ENCODE data around the gene P4HA1. TPM values are rescaled to one million over a fixed set of nuclear protein-coding genes. Genes with fewer than 3 reads are reported as not detected.
A peak's percentile ranks its signal among the peaks of the same experiment; 100 is the strongest.
"Not testable (repeated sequence)": the region's sequence is repeated elsewhere in the genome, so short reads cannot be mapped to it uniquely, and the experiment has no call there.

Gene P4HA1
- total RNA-seq, 2 experiments from 2014 or later, result 15.3 to 15.9 TPM

DNA sequence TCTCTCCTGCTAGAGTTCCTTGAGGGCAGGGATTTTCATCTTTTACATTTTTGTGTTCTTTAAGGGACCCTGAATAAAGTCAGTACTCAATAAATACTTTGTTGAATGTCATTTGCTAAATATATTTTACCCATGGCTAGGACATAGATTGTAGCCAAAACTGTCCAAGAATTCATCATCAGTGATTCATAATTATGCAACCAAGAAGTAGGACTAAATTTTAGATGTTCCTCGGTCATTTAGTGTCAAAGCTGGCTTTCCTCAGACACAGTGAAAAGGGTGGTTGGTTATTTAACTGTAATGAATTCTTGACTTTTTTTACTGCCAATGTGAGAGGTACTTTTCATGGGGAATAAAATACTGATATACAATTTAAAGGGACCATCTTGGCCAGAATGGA, 16.9 kb upstream of the P4HA1 start:
- intact Hi-C loops (cut with micrococcal nuclease), result loop anchor here (5.0 kb wide), 1 partner anchor 54 kb away; the partner anchor contains the start of genes ECD and FAM149B1
- CTCF ChIA-PET, result no interaction called here
- no peak overlapping the region for H3K27ac Mint-ChIP-seq

GRCh38 chr10:73112032-73112431, 15.4 kb upstream of the P4HA1 start:
- intact Hi-C loops (cut with micrococcal nuclease), result loop anchor here (5.0 kb wide), 1 partner anchor 55 kb away; the partner anchor contains the start of genes ECD and FAM149B1
- CTCF ChIA-PET, result interaction anchor here (2.8 kb wide), 1 partner anchor 14 kb away, joined by 16 read pairs; the partner anchor contains the start of gene P4HA1
- not testable (repeated sequence) for H3K27ac Mint-ChIP-seq; DNase-seq; H3K9me3 Mint-ChIP-seq; H3K4me3 Mint-ChIP-seq; H3K27me3 Mint-ChIP-seq (ENCODE audit: low read depth)
- H3K36me3 Mint-ChIP-seq (ENCODE audit: low read depth), result peaks cover 20% of the 10 kb centered on the region
- H3K4me1 Mint-ChIP-seq (ENCODE audit: low read depth), result peaks cover 15% of the 10 kb centered on the region

More for the DNA sequence above, 16.9 kb upstream of the P4HA1 start:
- Mint-ChIP-seq H3K27me3 (ENCODE audit: low read depth) (no peaks in the 10 kb centered on the region), H3K9me3 (peaks cover 7% of the 10 kb centered on the region), H3K36me3 (ENCODE audit: low read depth) (peaks cover 19% of the 10 kb centered on the region), H3K4me1 (ENCODE audit: low read depth) (peaks cover 22% of the 10 kb centered on the region), H3K4me3 (no peak overlapping the region)
- DNase-seq, result no peak

- Mint-ChIP-seq H3K27ac (peak within 1 kb of the TSS; percentile 88), H3K27me3 (ENCODE audit: low read depth) (no peaks in the 10 kb centered on the region), H3K4me3 (peak within 1 kb of the TSS; percentile 84), H3K9me3 (peaks cover 7% of the 10 kb centered on the region), H3K4me1 (ENCODE audit: low read depth) (peaks cover 15% of the 10 kb centered on the region), H3K36me3 (ENCODE audit: low read depth) (peaks cover 21% of the 10 kb centered on the region)
- DNase-seq, result peak; percentile 65
- CTCF ChIA-PET, result interaction anchor here (0.6 to 2.8 kb wide), 4 partner anchors 9 to 22 kb away, joined by 3 to 16 read pairs (median 6); partner anchors contain the start of gene P4HA1
- intact Hi-C loops (cut with micrococcal nuclease), result loop anchor here (1.0 to 5.0 kb wide), 2 partner anchors 13 to 57 kb away; partner anchors contain the start of genes ECD and FAM149B1
Observed at GRCh38 chr10:73110345-73110849, 13.7 kb upstream of the P4HA1 start, which contains the start of gene NUDT13. Gene NUDT13 (plus strand): TSS chr10:73110455. CDS start chr10:73114366, 3,911 bp downstream.

DNA sequence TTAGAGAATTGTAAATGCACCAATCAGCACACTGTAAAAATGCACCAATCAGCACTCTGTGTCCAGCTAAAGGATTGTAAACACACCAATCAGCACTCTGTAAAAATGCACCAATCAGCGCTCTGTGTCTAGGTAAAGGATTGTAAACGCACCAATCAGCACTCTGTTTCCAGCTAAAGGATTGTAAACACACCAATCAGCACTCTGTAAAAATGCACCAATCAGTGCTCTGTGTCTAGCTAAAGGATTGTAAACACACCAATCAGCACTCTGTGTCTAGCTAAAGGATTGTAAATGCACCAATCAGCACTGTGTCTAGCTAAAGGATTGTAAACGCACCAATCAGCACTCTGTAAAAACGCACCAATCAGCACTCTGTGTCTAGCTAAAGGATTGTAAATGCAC, 12.6 kb upstream of the P4HA1 start:
- H3K27ac Mint-ChIP-seq; H3K27me3 Mint-ChIP-seq (ENCODE audit: low read depth); H3K4me3 Mint-ChIP-seq; H3K9me3 Mint-ChIP-seq; intact Hi-C loops (cut with micrococcal nuclease); DNase-seq: not testable (repeated sequence)
- peaks cover 21% of the 10 kb centered on the region for H3K36me3 Mint-ChIP-seq (ENCODE audit: low read depth)
- CTCF ChIA-PET, result interaction anchor here (1.1 to 2.8 kb wide), 3 partner anchors 11 to 15 kb away, joined by 3 to 16 read pairs (median 9); partner anchors contain the start of gene P4HA1
- H3K4me1 Mint-ChIP-seq (ENCODE audit: low read depth), result peaks cover 15% of the 10 kb centered on the region

DNA sequence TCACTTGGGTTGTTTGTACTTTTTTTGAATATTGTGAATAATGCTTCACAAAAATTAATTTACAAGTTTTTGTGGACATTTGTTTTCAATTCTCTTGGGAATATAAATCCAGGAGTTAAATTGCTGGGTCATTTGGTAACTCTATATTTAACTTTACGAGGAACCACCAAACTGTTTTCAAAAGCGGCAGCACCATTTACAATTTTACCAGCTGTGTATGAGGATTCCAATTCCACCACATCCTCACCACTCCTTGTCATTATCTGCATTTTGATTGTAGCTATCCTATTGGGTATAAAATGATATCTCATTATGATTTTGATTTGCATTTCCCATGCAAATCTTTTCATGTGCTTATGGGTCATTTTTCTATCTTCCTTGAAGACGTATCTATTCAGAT, 9.6 kb upstream of the P4HA1 start:
- Mint-ChIP-seq H3K9me3 (peaks cover 7% of the 10 kb centered on the region), H3K27me3 (ENCODE audit: low read depth) (no peaks in the 10 kb centered on the region), H3K27ac (no peak overlapping the region), H3K36me3 (ENCODE audit: low read depth) (peaks cover 23% of the 10 kb centered on the region), H3K4me1 (ENCODE audit: low read depth) (peaks cover 12% of the 10 kb centered on the region), H3K4me3 (no peak overlapping the region)
- DNase-seq, result no peak
- intact Hi-C loops (cut with micrococcal nuclease), result no loop called here
- CTCF ChIA-PET, result interaction anchor here (1.0 kb wide), 1 partner anchor 53 kb away, joined by 3 read pairs; no protein-coding TSS in a partner anchor

- peaks cover 18% of the 10 kb centered on the region for H3K4me1 Mint-ChIP-seq (ENCODE audit: low read depth)
- no peak for DNase-seq
- intact Hi-C loops (cut with micrococcal nuclease), result loop anchor here (5.0 kb wide), 1 partner anchor 1728 kb away; the partner anchor contains the start of gene KAT6B
- CTCF ChIA-PET, result interaction anchor here (0.6 to 4.0 kb wide), 4 partner anchors 11 to 271 kb away, joined by 3 to 16 read pairs (median 5); partner anchors contain the start of gene NUDT13
- H3K27ac Mint-ChIP-seq, result no peak overlapping the region
- no peaks in the 10 kb centered on the region for H3K27me3 Mint-ChIP-seq (ENCODE audit: low read depth)
- no peak overlapping the region for H3K4me3 Mint-ChIP-seq
- no peaks in the 10 kb centered on the region for H3K9me3 Mint-ChIP-seq
- peaks cover 2% of the 10 kb centered on the region for H3K36me3 Mint-ChIP-seq (ENCODE audit: low read depth)
Observed at GRCh38 chr10:73099141-73099540, 2.5 kb upstream of the P4HA1 start.

DNA sequence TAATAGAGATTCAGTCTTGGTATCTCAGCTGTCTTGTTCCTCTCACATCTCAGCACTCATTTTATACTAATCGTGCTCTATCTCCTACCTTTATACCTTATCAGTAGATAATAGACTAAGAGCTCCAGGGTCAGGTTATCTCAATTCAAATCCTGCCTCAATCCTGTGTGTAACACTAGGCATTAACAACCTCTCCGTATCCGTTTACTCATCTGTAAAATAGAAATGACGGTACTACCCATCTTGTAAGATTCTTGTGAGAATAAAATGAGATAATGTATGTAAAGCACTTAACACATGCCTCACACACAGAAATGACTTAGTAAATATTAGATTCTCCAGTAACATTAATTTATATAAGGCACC, 622 bp upstream of the P4HA1 start:
- Mint-ChIP-seq H3K9me3 (no peaks in the 10 kb centered on the region), H3K4me1 (ENCODE audit: low read depth) (peaks cover 28% of the 10 kb centered on the region), H3K36me3 (ENCODE audit: low read depth) (peaks cover 2% of the 10 kb centered on the region), H3K4me3 (peak overlapping the region; percentile 83), H3K27me3 (ENCODE audit: low read depth) (no peaks in the 10 kb centered on the region), H3K27ac (peak overlapping the region; percentile 93)
- CTCF ChIA-PET, result interaction anchor here (0.6 to 4.0 kb wide), 6 partner anchors 8 to 870 kb away, joined by 3 to 16 read pairs (median 4); partner anchors contain the start of gene NUDT13
- no peak for DNase-seq
- intact Hi-C loops (cut with micrococcal nuclease), result loop anchor here (1.0 to 5.0 kb wide), 6 partner anchors 13 to 1730 kb away; partner anchors contain the start of genes CFAP70, KAT6B, MICU1 and NUDT13

DNA sequence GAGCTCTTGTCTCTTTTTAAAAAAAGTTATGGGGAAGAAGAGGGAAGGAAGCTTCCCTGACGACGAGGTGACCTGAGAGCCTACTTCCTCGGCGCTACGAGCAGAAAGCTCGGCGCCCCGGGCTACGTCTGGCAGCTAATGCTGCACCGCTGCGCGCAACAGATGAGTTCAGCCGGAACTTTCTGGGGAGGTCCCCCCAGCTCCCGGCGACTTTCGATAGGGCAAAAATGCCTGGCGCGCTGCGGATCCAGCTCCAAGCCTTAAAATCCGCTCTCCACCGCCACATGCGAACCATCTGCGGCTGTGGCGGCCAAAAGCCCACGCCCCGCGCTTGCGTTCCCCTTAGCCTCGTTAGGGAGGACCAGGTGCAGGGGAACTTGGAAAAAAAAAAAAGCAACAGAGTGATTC, 621 bp downstream of the P4HA1 start:
- no peaks in the 10 kb centered on the region for H3K36me3 Mint-ChIP-seq (ENCODE audit: low read depth)
- CTCF ChIA-PET, result interaction anchor here (0.7 to 2.5 kb wide), 4 partner anchors 14 to 173 kb away, joined by 3 to 10 read pairs (median 6); partner anchors contain the start of gene NUDT13
- peak; percentile 83 for DNase-seq

GRCh38 chr10:73095481-73096021, 1.1 kb downstream of the P4HA1 start:
- CTCF ChIA-PET, result interaction anchor here (0.7 to 2.5 kb wide), 4 partner anchors 14 to 174 kb away, joined by 3 to 10 read pairs (median 6); partner anchors contain the start of gene NUDT13
- Mint-ChIP-seq H3K4me1 (ENCODE audit: low read depth) (peaks cover 33% of the 10 kb centered on the region), H3K27ac (peak overlapping the region; percentile 93)

More for the DNA sequence above, 621 bp downstream of the P4HA1 start:
- intact Hi-C loops (cut with micrococcal nuclease), result loop anchor here (1.0 to 5.0 kb wide), 7 partner anchors 63 to 1731 kb away; partner anchors contain the start of genes CFAP70, DNAJC9, KAT6B and MICU1
- Mint-ChIP-seq H3K4me3 (peak overlapping the region; percentile 83), H3K27ac (peak overlapping the region; percentile 93), H3K4me1 (ENCODE audit: low read depth) (peaks cover 33% of the 10 kb centered on the region), H3K9me3 (no peaks in the 10 kb centered on the region), H3K27me3 (ENCODE audit: low read depth) (no peaks in the 10 kb centered on the region)

DNA sequence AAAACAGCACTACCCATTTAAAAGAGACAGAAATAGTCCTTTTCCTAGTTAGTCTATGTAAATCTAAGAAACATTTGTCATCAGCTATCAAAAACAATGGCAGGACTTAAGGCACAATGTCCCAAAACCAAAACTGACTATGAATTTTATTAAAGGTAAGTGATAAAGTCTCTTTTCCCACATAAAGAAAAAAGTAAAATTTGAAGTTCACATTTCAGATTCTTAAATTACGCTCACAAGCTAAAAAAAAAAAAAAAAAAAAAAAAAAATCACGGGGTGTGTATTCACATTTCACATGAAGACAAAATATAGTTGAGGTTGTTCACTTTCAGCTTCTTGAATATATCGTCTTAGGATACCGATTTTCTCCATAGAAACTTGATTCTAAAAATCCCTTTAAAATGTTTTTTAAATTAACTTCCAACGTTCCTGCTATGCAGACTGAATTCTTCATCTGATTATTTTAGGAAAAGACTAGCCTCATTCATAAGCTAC, 1.6 kb downstream of the P4HA1 start:
- Mint-ChIP-seq H3K27ac (no peak overlapping the region), H3K4me3 (peak overlapping the region; percentile 83), H3K36me3 (ENCODE audit: low read depth) (no peaks in the 10 kb centered on the region), H3K9me3 (no peaks in the 10 kb centered on the region), H3K27me3 (ENCODE audit: low read depth) (no peaks in the 10 kb centered on the region), H3K4me1 (ENCODE audit: low read depth) (peaks cover 33% of the 10 kb centered on the region)
- CTCF ChIA-PET, result interaction anchor here (2.5 kb wide), 1 partner anchor 64 kb away, joined by 10 read pairs; no protein-coding TSS in a partner anchor
- intact Hi-C loops (cut with micrococcal nuclease), result loop anchor here (5.0 kb wide), 1 partner anchor 1732 kb away; the partner anchor contains the start of gene KAT6B
- no peak for DNase-seq

More at GRCh38 chr10:73095481-73096021, 1.1 kb downstream of the P4HA1 start:
- no peaks in the 10 kb centered on the region for H3K27me3 Mint-ChIP-seq (ENCODE audit: low read depth)
- no peaks in the 10 kb centered on the region for H3K9me3 Mint-ChIP-seq
- peak overlapping the region; percentile 83 for H3K4me3 Mint-ChIP-seq
- intact Hi-C loops (cut with micrococcal nuclease), result loop anchor here (1.0 to 5.0 kb wide), 7 partner anchors 64 to 1732 kb away; partner anchors contain the start of genes CFAP70, DNAJC9, KAT6B and MICU1
- peak; percentile 42 for DNase-seq
- H3K36me3 Mint-ChIP-seq (ENCODE audit: low read depth), result no peaks in the 10 kb centered on the region

GRCh38 chr10:73093922-73094850, 2.5 kb downstream of the P4HA1 start:
- Mint-ChIP-seq H3K9me3 (no peaks in the 10 kb centered on the region), H3K27ac (peak overlapping the region; percentile 24), H3K4me3 (peak overlapping the region; percentile 52), H3K36me3 (ENCODE audit: low read depth) (no peaks in the 10 kb centered on the region), H3K27me3 (ENCODE audit: low read depth) (no peaks in the 10 kb centered on the region), H3K4me1 (ENCODE audit: low read depth) (peaks cover 33% of the 10 kb centered on the region)
- DNase-seq, result no peak
- CTCF ChIA-PET, result interaction anchor here (1.3 to 2.5 kb wide), 3 partner anchors 15 to 65 kb away, joined by 3 to 10 read pairs (median 4); no protein-coding TSS in a partner anchor
- intact Hi-C loops (cut with micrococcal nuclease), result no loop called here
